ENCODE measurements around the gene ZFP36L2.

ZFP36L2 gene

GRCh38 chr2:43248621-43249020 is 22.2 kb upstream of the ZFP36L2 start:
- DNase-seq (ENCODE audit: low spot score): no peak

GRCh38 chr2:43246641-43247040 is 20.2 kb upstream of the ZFP36L2 start:
- no peak for DNase-seq (ENCODE audit: low spot score)

GRCh38 chr2:43241558-43241957 is 15.2 kb upstream of the ZFP36L2 start:
- no peak for DNase-seq (ENCODE audit: low spot score)

GRCh38 chr2:43240766-43241150 is 14.4 kb upstream of the ZFP36L2 start:
- no peak for DNase-seq (ENCODE audit: low spot score)

- no peak for DNase-seq (ENCODE audit: low spot score)
These were observed 13.8 kb upstream of the ZFP36L2 start for GRCh38 chr2:43239981-43240765.

GRCh38 chr2:43238813-43239212 is 12.4 kb upstream of the ZFP36L2 start:
- DNase-seq (ENCODE audit: low spot score): no peak

- no peak for DNase-seq (ENCODE audit: low spot score)
These were observed 11.8 kb upstream of the ZFP36L2 start for GRCh38 chr2:43238176-43238575.

GRCh38 chr2:43233218-43234212 is 7.1 kb upstream of the ZFP36L2 start:
- DNase-seq (ENCODE audit: low spot score): no peak

- DNase-seq (ENCODE audit: low spot score): no peak
These were observed 4.8 kb upstream of the ZFP36L2 start for GRCh38 chr2:43230951-43231827.

GRCh38 chr2:43230351-43230885 is 4.0 kb upstream of the ZFP36L2 start:
- no peak for DNase-seq (ENCODE audit: low spot score)

- DNase-seq (ENCODE audit: low spot score): no peak
These were observed 2.6 kb upstream of the ZFP36L2 start for GRCh38 chr2:43228756-43229659.

GRCh38 chr2:43228321-43228751 is 1.9 kb upstream of the ZFP36L2 start:
- no peak for DNase-seq (ENCODE audit: low spot score)

GRCh38 chr2:43227830-43228281 is 1.4 kb upstream of the ZFP36L2 start:
- DNase-seq (ENCODE audit: low spot score): peak; percentile 14

GRCh38 chr2:43226955-43227829 is 786 bp upstream of the ZFP36L2 start:
- DNase-seq (ENCODE audit: low spot score): peak; percentile 60

- peak; percentile 26 for DNase-seq (ENCODE audit: low spot score)
These were observed 433 bp downstream of the ZFP36L2 start for GRCh38 chr2:43225788-43226557.

- peak; percentile 20 for DNase-seq (ENCODE audit: low spot score)
These were observed 1.2 kb downstream of the ZFP36L2 start for GRCh38 chr2:43225093-43225787.

- peak; percentile 15 for DNase-seq (ENCODE audit: low spot score)
These were observed 1.8 kb downstream of the ZFP36L2 start for GRCh38 chr2:43224571-43225092.

- DNase-seq (ENCODE audit: low spot score): peak; percentile 38
These were observed 2.3 kb downstream of the ZFP36L2 start for GRCh38 chr2:43224131-43224570.
